HEK293 (cell line): ENCODE results near the gene KREMEN2.

ENCODE experiments used
- CTCF ChIA-PET: fragments of 350-600 bp; formaldehyde crosslinking; extraction: SDS; loops from one replicate; lab custom pipeline; 2021; ENCODE audit warnings: antibody characterized with exemption; lab: Yijun Ruan, JAX
- POLR2A ChIA-PET: fragments of 300-600 bp; formaldehyde crosslinking; extraction: SDS; loops from one replicate; lab custom pipeline; 2020; ENCODE audit warnings: antibody characterized with exemption, inconsistent platforms; lab: Yijun Ruan, JAX
- H3K27ac ChIP-seq: fragments of 200-500 bp; sonication (Bioruptor generic); 2 replicates; pipeline ENCODE4 v1.5.1; 2014; ENCODE audit warnings: low read depth, low read length, control low read depth, inconsistent platforms; ENCODE audit errors: extremely low read depth
- H3K36me3 ChIP-seq, 2 experiments: fragments of 200-500 bp in 1 of 2; sonication (Bioruptor generic) in 1 of 2; 1 replicate in 1 of 2; 2 replicates in 1 of 2; pipeline ENCODE4 v1.5.1; 2014 to 2017; ENCODE audit warnings: inconsistent platforms in 2 of 2, low read length in 2 of 2; ENCODE audit not compliant: control insufficient read depth in 2 of 2, insufficient read depth in 1 of 2
- H3K4me1 ChIP-seq: fragments of 200-500 bp; sonication (Bioruptor generic); 2 replicates; pipeline ENCODE4 v1.5.1; 2014; ENCODE audit warnings: mild to moderate bottlenecking, low read length, inconsistent platforms; ENCODE audit not compliant: control insufficient read depth, insufficient read depth
- H3K4me3 ChIP-seq: 2 replicates; pipeline ENCODE4 v1.5.1; 2011; ENCODE audit warnings: low read depth, mild to moderate bottlenecking, control low read depth, low read length, moderate library complexity
- H3K9me3 ChIP-seq: fragments of 200-500 bp; sonication (Bioruptor generic); 2 replicates; pipeline ENCODE4 v1.5.1; 2014; ENCODE audit warnings: low read depth, low read length, inconsistent platforms; ENCODE audit not compliant: control insufficient read depth, insufficient read depth
- GLIS1 ChIP-seq: fragments of 450-650 bp; formaldehyde crosslinking; IDR thresholded peaks from 2 replicates; pipeline ENCODE4 v1.5.1; 2016; ENCODE audit warnings: missing biosample characterization, missing genetic modification characterization
- GLIS2 ChIP-seq: fragments of 450-650 bp; formaldehyde crosslinking; IDR thresholded peaks from 2 replicates; pipeline ENCODE4 v1.5.1; 2016; ENCODE audit warnings: missing biosample characterization, missing genetic modification characterization
- HOXD13 ChIP-seq: sonication (generic); formaldehyde crosslinking; IDR thresholded peaks from 2 replicates; pipeline ENCODE4 v1.8.0; 2022; ENCODE audit warnings: missing genetic modification reagents, borderline replicate concordance
- KLF9 ChIP-seq: fragments of 450-650 bp; formaldehyde crosslinking; IDR thresholded peaks from 2 replicates; pipeline ENCODE4 v1.5.1; 2016; ENCODE audit warnings: missing biosample characterization, missing genetic modification characterization, low read depth
- MYNN ChIP-seq: fragments of 450-650 bp; formaldehyde crosslinking; IDR thresholded peaks from 2 replicates; pipeline ENCODE4 v1.5.1; 2016; ENCODE audit warnings: missing biosample characterization, missing genetic modification characterization, borderline replicate concordance
- ZBTB1 ChIP-seq: fragments of 450-650 bp; formaldehyde crosslinking; IDR thresholded peaks from 2 replicates; pipeline ENCODE4 v1.5.1; 2016; ENCODE audit warnings: missing biosample characterization, missing genetic modification characterization
- ZBTB7A ChIP-seq: fragments of 450-650 bp; formaldehyde crosslinking; IDR thresholded peaks from 2 replicates; pipeline ENCODE4 v1.5.1; 2016; ENCODE audit warnings: low read depth, missing biosample characterization, missing genetic modification characterization
- ZEB2 ChIP-seq: fragments of 450-650 bp; formaldehyde crosslinking; IDR thresholded peaks from 2 replicates; pipeline ENCODE4 v1.5.1; 2016; ENCODE audit warnings: missing biosample characterization, missing genetic modification characterization
- ZFHX2 ChIP-seq: fragments of 450-650 bp; formaldehyde crosslinking; conservative IDR thresholded peaks from 2 replicates; pipeline ENCODE4 v1.5.1; 2016; ENCODE audit warnings: missing biosample characterization, missing genetic modification characterization
- ZFP37 ChIP-seq: fragments of 450-650 bp; formaldehyde crosslinking; IDR thresholded peaks from 2 replicates; pipeline ENCODE4 v1.5.1; 2016; ENCODE audit warnings: missing biosample characterization, missing genetic modification characterization
- ZFP69B ChIP-seq: fragments of 450-650 bp; formaldehyde crosslinking; IDR thresholded peaks from 2 replicates; pipeline ENCODE4 v1.5.1; 2016; ENCODE audit warnings: missing biosample characterization, missing genetic modification characterization
- ZNF16 ChIP-seq: fragments of 450-650 bp; formaldehyde crosslinking; IDR thresholded peaks from 2 replicates; pipeline ENCODE4 v1.5.1; 2016; ENCODE audit warnings: low read depth, missing biosample characterization, missing genetic modification characterization
- ZNF174 ChIP-seq: fragments of 450-650 bp; formaldehyde crosslinking; IDR thresholded peaks from 2 replicates; pipeline ENCODE4 v1.5.0; 2017; ENCODE audit warnings: missing biosample characterization, mild to moderate bottlenecking, missing genetic modification characterization
- ZNF2 ChIP-seq: fragments of 450-650 bp; formaldehyde crosslinking; IDR thresholded peaks from 2 replicates; pipeline ENCODE4 v1.5.1; 2016; ENCODE audit warnings: missing biosample characterization, missing genetic modification characterization
- ZNF341 ChIP-seq: fragments of 450-650 bp; formaldehyde crosslinking; IDR thresholded peaks from 2 replicates; pipeline ENCODE4; 2016; ENCODE audit warnings: low read depth, missing biosample characterization, missing genetic modification characterization
- ZNF521 ChIP-seq: fragments of 450-650 bp; formaldehyde crosslinking; IDR thresholded peaks from 2 replicates; pipeline ENCODE4 v1.5.1; 2017; ENCODE audit warnings: missing biosample characterization, mild to moderate bottlenecking, missing genetic modification characterization
- ZNF548 ChIP-seq: fragments of 450-650 bp; formaldehyde crosslinking; IDR thresholded peaks from 2 replicates; pipeline ENCODE4 v1.5.1; 2016; ENCODE audit warnings: missing biosample characterization, missing genetic modification characterization
- ZNF561 ChIP-seq: fragments of 450-650 bp; IDR thresholded peaks from 2 replicates; pipeline ENCODE4 v1.5.1; 2018; ENCODE audit warnings: missing biosample characterization, missing genetic modification characterization, borderline replicate concordance
- ZNF777 ChIP-seq: fragments of 450-650 bp; formaldehyde crosslinking; IDR thresholded peaks from 2 replicates; pipeline ENCODE4 v1.5.1; 2017; ENCODE audit warnings: missing biosample characterization, missing genetic modification characterization, borderline replicate concordance
- ZNF837 ChIP-seq: fragments of 450-650 bp; formaldehyde crosslinking; IDR thresholded peaks from 2 replicates; pipeline ENCODE4 v1.5.1; 2016; ENCODE audit warnings: missing biosample characterization, missing genetic modification characterization
- ZXDB ChIP-seq: fragments of 450-650 bp; formaldehyde crosslinking; IDR thresholded peaks from 2 replicates; pipeline ENCODE4 v1.5.1; 2016; ENCODE audit warnings: missing biosample characterization, missing genetic modification characterization
- TF ChIP-seq, protein P1 (sequence below): fragments of 450-650 bp; formaldehyde crosslinking; IDR thresholded peaks from 2 replicates; pipeline ENCODE4 v1.5.1; 2017; ENCODE audit warnings: missing biosample characterization, missing genetic modification characterization
- TF ChIP-seq, protein P2 (sequence below): fragments of 450-650 bp; IDR thresholded peaks from 2 replicates; pipeline ENCODE4 v1.5.1; 2018; ENCODE audit warnings: missing biosample characterization, missing genetic modification characterization
- TF ChIP-seq, protein P3 (sequence below): fragments of 450-650 bp; formaldehyde crosslinking; IDR thresholded peaks from 2 replicates; pipeline ENCODE4 v1.5.1; 2017; ENCODE audit warnings: missing biosample characterization, missing genetic modification characterization
- TF ChIP-seq, protein P4 (sequence below): fragments of 450-650 bp; formaldehyde crosslinking; IDR thresholded peaks from 2 replicates; pipeline ENCODE4 v1.5.1; 2016; ENCODE audit warnings: missing biosample characterization, missing genetic modification characterization
- TF ChIP-seq, protein P5 (sequence below): fragments of 450-650 bp; formaldehyde crosslinking; IDR thresholded peaks from 2 replicates; pipeline ENCODE4 v1.5.1; 2016; ENCODE audit warnings: missing biosample characterization, missing genetic modification characterization
- TF ChIP-seq, protein P6 (sequence below): fragments of 450-650 bp; formaldehyde crosslinking; IDR thresholded peaks from 2 replicates; pipeline ENCODE4 v1.5.1; 2016; ENCODE audit warnings: missing biosample characterization, missing genetic modification characterization

The KREMEN2 gene

DNA sequence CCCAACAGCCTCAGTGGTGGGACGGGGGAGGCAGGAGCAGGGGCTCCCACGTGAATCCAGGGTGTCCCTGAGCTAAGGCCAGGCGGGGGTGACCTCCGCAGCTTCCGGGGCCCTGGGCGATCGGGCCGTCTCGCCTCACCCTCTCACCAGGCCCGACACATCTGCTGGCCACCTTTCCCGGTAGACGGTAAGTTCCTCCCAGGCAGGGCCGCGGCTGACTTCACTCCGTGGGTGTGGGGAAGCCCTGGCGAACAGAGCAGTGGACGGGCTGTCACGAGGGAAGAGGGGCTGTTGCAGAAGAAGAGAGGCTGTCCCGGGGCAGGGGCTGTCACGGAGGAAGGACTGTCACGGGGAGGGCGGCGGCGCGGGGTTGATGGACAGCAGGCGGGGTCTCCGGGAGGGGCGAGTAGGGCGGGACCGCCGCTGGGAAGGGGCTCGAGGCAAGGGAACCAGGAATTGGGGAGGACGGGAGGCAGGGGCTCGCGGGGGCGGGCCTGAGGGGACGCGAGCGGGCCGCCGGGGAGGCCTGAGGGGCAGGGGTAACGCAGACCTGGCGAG lies 15.7 kb downstream of the KREMEN2 start:
- H3K4me3 ChIP-seq = peak overlapping the region; percentile 84
- H3K9me3 ChIP-seq = no peaks in the 10 kb centered on the region
- H3K27ac ChIP-seq = peak overlapping the region; percentile 86
- POLR2A ChIA-PET = interaction anchor here (0.8 to 2.4 kb wide), 9 partner anchors 8 to 155 kb away, joined by 3 to 25 read pairs (median 5); partner anchors contain the start of genes KREMEN2, PAQR4, TNFRSF12A and ZNF213
- H3K4me1 ChIP-seq = no peaks in the 10 kb centered on the region
- peaks cover 3 to 37% of the 10 kb centered on the region in 2 experiments; a peak in 2 of 3 replicates for H3K36me3 ChIP-seq
- CTCF ChIA-PET = interaction anchor here (1.5 to 2.8 kb wide), 2 partner anchors 10 to 17 kb away, joined by 5 to 12 read pairs; partner anchors contain the start of gene PAQR4
- TF ChIP-seq ZNF2 (tag by site-specific recombination) = 0 out of 2 replicates have a peak, but pooled peaks have one; percentile 18
- no peak for TF ChIP-seq ZFP69B (tag by site-specific recombination)
- peak; percentile 75 for TF ChIP-seq ZFHX2 (tag by site-specific recombination)
- no peak for TF ChIP-seq MYNN (tag by site-specific recombination)
- no peak for TF ChIP-seq ZNF837 (tag by site-specific recombination)
- no peak for TF ChIP-seq ZBTB1
- no peak for TF ChIP-seq ZNF16
- peak; percentile 36; the same call in 1 of the 2 replicates for TF ChIP-seq ZNF777 (tag by site-specific recombination)
- TF ChIP-seq GLIS1 (tag by site-specific recombination) = no peak
- no peak for TF ChIP-seq GLIS2 (tag by site-specific recombination)
- TF ChIP-seq KLF9 (tag by site-specific recombination) = peak; percentile 54
- TF ChIP-seq, protein P1, sequence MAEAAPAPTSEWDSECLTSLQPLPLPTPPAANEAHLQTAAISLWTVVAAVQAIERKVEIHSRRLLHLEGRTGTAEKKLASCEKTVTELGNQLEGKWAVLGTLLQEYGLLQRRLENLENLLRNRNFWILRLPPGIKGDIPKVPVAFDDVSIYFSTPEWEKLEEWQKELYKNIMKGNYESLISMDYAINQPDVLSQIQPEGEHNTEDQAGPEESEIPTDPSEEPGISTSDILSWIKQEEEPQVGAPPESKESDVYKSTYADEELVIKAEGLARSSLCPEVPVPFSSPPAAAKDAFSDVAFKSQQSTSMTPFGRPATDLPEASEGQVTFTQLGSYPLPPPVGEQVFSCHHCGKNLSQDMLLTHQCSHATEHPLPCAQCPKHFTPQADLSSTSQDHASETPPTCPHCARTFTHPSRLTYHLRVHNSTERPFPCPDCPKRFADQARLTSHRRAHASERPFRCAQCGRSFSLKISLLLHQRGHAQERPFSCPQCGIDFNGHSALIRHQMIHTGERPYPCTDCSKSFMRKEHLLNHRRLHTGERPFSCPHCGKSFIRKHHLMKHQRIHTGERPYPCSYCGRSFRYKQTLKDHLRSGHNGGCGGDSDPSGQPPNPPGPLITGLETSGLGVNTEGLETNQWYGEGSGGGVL (tag by site-specific recombination) = peak; percentile 11
- TF ChIP-seq, protein P2, sequence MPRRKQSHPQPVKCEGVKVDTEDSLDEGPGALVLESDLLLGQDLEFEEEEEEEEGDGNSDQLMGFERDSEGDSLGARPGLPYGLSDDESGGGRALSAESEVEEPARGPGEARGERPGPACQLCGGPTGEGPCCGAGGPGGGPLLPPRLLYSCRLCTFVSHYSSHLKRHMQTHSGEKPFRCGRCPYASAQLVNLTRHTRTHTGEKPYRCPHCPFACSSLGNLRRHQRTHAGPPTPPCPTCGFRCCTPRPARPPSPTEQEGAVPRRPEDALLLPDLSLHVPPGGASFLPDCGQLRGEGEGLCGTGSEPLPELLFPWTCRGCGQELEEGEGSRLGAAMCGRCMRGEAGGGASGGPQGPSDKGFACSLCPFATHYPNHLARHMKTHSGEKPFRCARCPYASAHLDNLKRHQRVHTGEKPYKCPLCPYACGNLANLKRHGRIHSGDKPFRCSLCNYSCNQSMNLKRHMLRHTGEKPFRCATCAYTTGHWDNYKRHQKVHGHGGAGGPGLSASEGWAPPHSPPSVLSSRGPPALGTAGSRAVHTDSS (tag by site-specific recombination) = no peak
- no peak for TF ChIP-seq ZNF521
- TF ChIP-seq ZEB2 (tag by site-specific recombination) = no peak
- TF ChIP-seq ZNF341 = peak; percentile 74
- TF ChIP-seq, protein P3, sequence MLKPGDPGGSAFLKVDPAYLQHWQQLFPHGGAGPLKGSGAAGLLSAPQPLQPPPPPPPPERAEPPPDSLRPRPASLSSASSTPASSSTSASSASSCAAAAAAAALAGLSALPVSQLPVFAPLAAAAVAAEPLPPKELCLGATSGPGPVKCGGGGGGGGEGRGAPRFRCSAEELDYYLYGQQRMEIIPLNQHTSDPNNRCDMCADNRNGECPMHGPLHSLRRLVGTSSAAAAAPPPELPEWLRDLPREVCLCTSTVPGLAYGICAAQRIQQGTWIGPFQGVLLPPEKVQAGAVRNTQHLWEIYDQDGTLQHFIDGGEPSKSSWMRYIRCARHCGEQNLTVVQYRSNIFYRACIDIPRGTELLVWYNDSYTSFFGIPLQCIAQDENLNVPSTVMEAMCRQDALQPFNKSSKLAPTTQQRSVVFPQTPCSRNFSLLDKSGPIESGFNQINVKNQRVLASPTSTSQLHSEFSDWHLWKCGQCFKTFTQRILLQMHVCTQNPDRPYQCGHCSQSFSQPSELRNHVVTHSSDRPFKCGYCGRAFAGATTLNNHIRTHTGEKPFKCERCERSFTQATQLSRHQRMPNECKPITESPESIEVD (tag by site-specific recombination) = no peak
- no peak for TF ChIP-seq HOXD13 (CRISPR knock-in tag)
- TF ChIP-seq, protein P4, sequence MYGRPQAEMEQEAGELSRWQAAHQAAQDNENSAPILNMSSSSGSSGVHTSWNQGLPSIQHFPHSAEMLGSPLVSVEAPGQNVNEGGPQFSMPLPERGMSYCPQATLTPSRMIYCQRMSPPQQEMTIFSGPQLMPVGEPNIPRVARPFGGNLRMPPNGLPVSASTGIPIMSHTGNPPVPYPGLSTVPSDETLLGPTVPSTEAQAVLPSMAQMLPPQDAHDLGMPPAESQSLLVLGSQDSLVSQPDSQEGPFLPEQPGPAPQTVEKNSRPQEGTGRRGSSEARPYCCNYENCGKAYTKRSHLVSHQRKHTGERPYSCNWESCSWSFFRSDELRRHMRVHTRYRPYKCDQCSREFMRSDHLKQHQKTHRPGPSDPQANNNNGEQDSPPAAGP (tag by site-specific recombination) = 0 out of 2 replicates have a peak, but pooled peaks have one; percentile 38
- TF ChIP-seq ZXDB (tag by site-specific recombination) = peak; percentile 88
- TF ChIP-seq ZNF561 (tag by site-specific recombination) = no peak
- peak; percentile 68; the same call in 1 of the 2 replicates for TF ChIP-seq ZBTB7A (tag by site-specific recombination)
- no peak for TF ChIP-seq ZNF548 (tag by site-specific recombination)
- TF ChIP-seq, protein P5, sequence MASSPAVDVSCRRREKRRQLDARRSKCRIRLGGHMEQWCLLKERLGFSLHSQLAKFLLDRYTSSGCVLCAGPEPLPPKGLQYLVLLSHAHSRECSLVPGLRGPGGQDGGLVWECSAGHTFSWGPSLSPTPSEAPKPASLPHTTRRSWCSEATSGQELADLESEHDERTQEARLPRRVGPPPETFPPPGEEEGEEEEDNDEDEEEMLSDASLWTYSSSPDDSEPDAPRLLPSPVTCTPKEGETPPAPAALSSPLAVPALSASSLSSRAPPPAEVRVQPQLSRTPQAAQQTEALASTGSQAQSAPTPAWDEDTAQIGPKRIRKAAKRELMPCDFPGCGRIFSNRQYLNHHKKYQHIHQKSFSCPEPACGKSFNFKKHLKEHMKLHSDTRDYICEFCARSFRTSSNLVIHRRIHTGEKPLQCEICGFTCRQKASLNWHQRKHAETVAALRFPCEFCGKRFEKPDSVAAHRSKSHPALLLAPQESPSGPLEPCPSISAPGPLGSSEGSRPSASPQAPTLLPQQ = no peak
- TF ChIP-seq ZFP37 (tag by site-specific recombination) = peak; percentile 48; the same call in 1 of the 2 replicates
- TF ChIP-seq, protein P6, sequence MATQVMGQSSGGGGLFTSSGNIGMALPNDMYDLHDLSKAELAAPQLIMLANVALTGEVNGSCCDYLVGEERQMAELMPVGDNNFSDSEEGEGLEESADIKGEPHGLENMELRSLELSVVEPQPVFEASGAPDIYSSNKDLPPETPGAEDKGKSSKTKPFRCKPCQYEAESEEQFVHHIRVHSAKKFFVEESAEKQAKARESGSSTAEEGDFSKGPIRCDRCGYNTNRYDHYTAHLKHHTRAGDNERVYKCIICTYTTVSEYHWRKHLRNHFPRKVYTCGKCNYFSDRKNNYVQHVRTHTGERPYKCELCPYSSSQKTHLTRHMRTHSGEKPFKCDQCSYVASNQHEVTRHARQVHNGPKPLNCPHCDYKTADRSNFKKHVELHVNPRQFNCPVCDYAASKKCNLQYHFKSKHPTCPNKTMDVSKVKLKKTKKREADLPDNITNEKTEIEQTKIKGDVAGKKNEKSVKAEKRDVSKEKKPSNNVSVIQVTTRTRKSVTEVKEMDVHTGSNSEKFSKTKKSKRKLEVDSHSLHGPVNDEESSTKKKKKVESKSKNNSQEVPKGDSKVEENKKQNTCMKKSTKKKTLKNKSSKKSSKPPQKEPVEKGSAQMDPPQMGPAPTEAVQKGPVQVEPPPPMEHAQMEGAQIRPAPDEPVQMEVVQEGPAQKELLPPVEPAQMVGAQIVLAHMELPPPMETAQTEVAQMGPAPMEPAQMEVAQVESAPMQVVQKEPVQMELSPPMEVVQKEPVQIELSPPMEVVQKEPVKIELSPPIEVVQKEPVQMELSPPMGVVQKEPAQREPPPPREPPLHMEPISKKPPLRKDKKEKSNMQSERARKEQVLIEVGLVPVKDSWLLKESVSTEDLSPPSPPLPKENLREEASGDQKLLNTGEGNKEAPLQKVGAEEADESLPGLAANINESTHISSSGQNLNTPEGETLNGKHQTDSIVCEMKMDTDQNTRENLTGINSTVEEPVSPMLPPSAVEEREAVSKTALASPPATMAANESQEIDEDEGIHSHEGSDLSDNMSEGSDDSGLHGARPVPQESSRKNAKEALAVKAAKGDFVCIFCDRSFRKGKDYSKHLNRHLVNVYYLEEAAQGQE (tag by site-specific recombination) = no peak
- no peak for TF ChIP-seq ZNF174 (tag by site-specific recombination)
